HEK293T (cell line): ENCODE measurements around the gene CACUL1.
A peak's percentile ranks its signal among the peaks of the same experiment; 100 is the strongest.

Experiments used
- CTCF ChIA-PET: fragments of 350-600 bp; formaldehyde crosslinking; extraction: SDS; loops from one replicate; lab custom pipeline; 2021; ENCODE audit warnings: antibody characterized with exemption, inconsistent platforms; lab: Yijun Ruan, JAX
- POLR2A ChIA-PET: fragments of 350-600 bp; formaldehyde crosslinking; extraction: SDS; loops from one replicate; lab custom pipeline; 2020; ENCODE audit warnings: antibody characterized with exemption, inconsistent platforms; lab: Yijun Ruan, JAX
- DNase-seq: peaks from one replicate; pipeline ENCODE4 v3.0.0; 2012; ENCODE audit warnings: mixed read lengths; ENCODE audit errors: extremely low spot score
- ARNT ChIP-seq: fragments of 450-650 bp; IDR thresholded peaks from 2 replicates; pipeline ENCODE4 v1.6.1; 2017; ENCODE audit warnings: mild to moderate bottlenecking
- BHLHE40 ChIP-seq: fragments of 450-650 bp; IDR thresholded peaks from 2 replicates; pipeline ENCODE4 v1.6.1; 2016; ENCODE audit warnings: mild to moderate bottlenecking, moderate library complexity, borderline replicate concordance
- CTBP1 ChIP-seq: fragments of 450-650 bp; IDR thresholded peaks from 2 replicates; pipeline ENCODE4 v1.6.1; 2016; ENCODE audit warnings: borderline replicate concordance
- ELF4 ChIP-seq: fragments of 450-650 bp; IDR thresholded peaks from 2 replicates; pipeline ENCODE4 v1.6.1; 2017; ENCODE audit warnings: antibody characterized with exemption
- FOXA1 ChIP-seq: fragments of 450-650 bp; IDR thresholded peaks from 2 replicates; pipeline ENCODE4 v1.6.1; 2016; ENCODE audit warnings: mild to moderate bottlenecking
- FOXK2 ChIP-seq: fragments of 450-650 bp; IDR thresholded peaks from 2 replicates; pipeline ENCODE4 v1.6.1; 2016; ENCODE audit warnings: mild to moderate bottlenecking
- FOXM1 ChIP-seq: fragments of 450-650 bp; IDR thresholded peaks from 2 replicates; pipeline ENCODE4 v1.6.1; 2017; ENCODE audit warnings: mild to moderate bottlenecking, borderline replicate concordance
- HDGF ChIP-seq: fragments of 450-650 bp; IDR thresholded peaks from 2 replicates; pipeline ENCODE4 v1.6.1; 2017; ENCODE audit warnings: antibody characterized with exemption, borderline replicate concordance
- L3MBTL2 ChIP-seq: fragments of 450-650 bp; conservative IDR thresholded peaks from 2 replicates; pipeline ENCODE4 v1.6.1; 2016; ENCODE audit warnings: mild to moderate bottlenecking
- LEF1 ChIP-seq: fragments of 450-650 bp; IDR thresholded peaks from 2 replicates; pipeline ENCODE4 v1.6.1; 2017; ENCODE audit warnings: mild to moderate bottlenecking, borderline replicate concordance
- NFRKB ChIP-seq: fragments of 450-650 bp; IDR thresholded peaks from 2 replicates; pipeline ENCODE4 v1.6.1; 2016; ENCODE audit warnings: mild to moderate bottlenecking, moderate library complexity
- SP1 ChIP-seq: fragments of 450-650 bp; IDR thresholded peaks from 2 replicates; pipeline ENCODE4 v1.6.1; 2017
- SUZ12 ChIP-seq: fragments of 450-650 bp; IDR thresholded peaks from 2 replicates; pipeline ENCODE4 v1.6.1; 2016; ENCODE audit warnings: mild to moderate bottlenecking
- TARDBP ChIP-seq: fragments of 450-650 bp; IDR thresholded peaks from 2 replicates; pipeline ENCODE4 v1.6.1; 2016
- ZNF384 ChIP-seq: fragments of 450-650 bp; IDR thresholded peaks from 2 replicates; pipeline ENCODE4 v1.6.1; 2016
- TF ChIP-seq, protein P1 (sequence below): fragments of 450-650 bp; IDR thresholded peaks from 2 replicates; pipeline ENCODE4 v1.6.1; 2016

CACUL1 gene

DNA sequence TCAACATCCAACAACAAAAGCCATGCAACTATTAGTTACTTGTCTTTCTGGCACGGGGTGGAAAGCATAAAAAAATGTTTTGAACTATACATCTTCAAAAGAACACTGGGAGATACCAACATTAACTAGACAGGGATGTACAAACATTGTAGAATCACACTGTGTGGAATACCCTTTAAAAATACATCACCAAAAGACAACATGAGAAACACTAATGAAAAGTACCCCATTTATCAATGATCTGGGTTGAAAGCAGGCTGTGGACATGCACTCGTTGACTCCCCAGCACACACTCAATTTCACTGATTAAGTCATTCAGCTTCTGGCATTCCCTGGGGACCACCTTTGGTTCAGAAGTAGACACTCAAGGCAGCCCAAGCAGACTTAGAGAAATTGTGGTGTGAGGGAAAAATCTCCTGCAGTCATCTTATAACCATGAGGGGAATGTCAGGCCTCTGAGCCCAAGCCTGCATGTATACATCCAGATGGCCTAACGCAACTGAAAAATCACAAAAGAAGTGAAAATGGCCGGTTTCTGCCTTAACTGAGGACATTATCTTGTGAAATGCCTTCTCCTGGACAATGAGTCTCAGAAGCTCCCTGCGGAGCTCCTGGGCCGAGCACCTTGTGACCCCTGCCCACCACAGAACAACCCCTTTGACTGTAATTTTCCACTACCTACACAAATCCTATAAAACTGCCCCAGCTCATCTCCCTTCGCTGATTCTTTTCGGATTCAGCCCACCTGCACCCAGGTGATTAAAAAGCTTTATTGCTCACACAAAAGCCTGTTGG is 53.0 kb downstream of the CACUL1 start:
- TF ChIP-seq ELF4: no peak
- TF ChIP-seq FOXA1: no peak
- TF ChIP-seq, protein P1, sequence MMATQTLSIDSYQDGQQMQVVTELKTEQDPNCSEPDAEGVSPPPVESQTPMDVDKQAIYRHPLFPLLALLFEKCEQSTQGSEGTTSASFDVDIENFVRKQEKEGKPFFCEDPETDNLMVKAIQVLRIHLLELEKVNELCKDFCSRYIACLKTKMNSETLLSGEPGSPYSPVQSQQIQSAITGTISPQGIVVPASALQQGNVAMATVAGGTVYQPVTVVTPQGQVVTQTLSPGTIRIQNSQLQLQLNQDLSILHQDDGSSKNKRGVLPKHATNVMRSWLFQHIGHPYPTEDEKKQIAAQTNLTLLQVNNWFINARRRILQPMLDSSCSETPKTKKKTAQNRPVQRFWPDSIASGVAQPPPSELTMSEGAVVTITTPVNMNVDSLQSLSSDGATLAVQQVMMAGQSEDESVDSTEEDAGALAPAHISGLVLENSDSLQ: no peak
- TF ChIP-seq FOXK2: no peak
- no peak for TF ChIP-seq HDGF
- no peak for TF ChIP-seq LEF1
- TF ChIP-seq FOXM1: no peak
- TF ChIP-seq SP1: no peak
- TF ChIP-seq BHLHE40: no peak
- ChIA-PET CTCF (interaction anchor here (0.9 to 1.4 kb wide), 2 partner anchors 11 to 18 kb away, joined by 3 to 4 read pairs; no protein-coding TSS in a partner anchor), POLR2A (no interaction called here)

DNA sequence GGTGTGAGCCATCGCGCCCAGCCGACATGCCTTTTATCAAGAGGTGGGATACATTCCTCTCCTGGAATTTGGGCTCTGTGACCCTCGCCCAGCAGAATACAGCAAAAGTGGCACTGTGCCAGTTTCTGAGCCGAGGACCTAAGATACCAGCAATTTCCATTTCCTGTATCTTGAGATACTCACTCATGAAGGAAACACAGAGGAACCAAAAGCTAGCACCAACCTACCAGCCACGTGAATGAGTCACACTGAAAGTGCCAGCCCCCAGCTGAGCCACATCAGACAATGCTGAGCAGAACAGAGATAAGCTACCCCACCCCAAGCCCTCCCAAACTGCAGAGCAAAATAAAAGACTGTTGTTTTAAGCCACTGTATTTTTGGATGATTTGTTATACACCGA is 56.3 kb downstream of the CACUL1 start:
- DNase-seq: peak; percentile 18
- ChIA-PET CTCF (no interaction called here), POLR2A (no interaction called here)
- no peak for TF ChIP-seq FOXM1
- TF ChIP-seq, protein P1: no peak
- no peak for TF ChIP-seq SP1
- no peak for TF ChIP-seq HDGF
- no peak for TF ChIP-seq SUZ12
- TF ChIP-seq NFRKB: no peak
- no peak for TF ChIP-seq ELF4
- no peak for TF ChIP-seq ARNT
- no peak for TF ChIP-seq ZNF384

More for the DNA sequence above, 53.0 kb downstream of the CACUL1 start:
- no peak for DNase-seq

DNA sequence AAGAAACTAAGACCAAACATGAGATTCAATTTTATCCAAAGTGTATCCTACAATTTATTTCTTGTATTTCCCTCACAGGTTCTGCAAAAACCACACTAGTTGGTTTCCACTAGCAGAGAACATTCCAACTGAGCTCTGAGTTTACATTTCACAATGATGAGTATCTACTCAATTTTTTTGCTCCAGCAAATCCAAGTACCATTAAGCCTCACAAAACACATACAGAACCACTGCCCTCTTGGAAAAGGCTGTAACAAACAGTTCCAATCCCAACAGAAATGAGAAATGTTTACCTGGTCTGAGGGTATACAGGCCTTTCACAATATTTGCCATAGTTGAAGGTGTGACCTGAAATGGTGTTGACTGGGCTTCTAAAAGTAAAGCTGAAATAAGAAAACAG is 59.9 kb downstream of the CACUL1 start:
- TF ChIP-seq ARNT: no peak
- TF ChIP-seq FOXA1: no peak
- TF ChIP-seq, protein P1: no peak
- no peak for TF ChIP-seq TARDBP
- no peak for TF ChIP-seq ZNF384
- TF ChIP-seq ELF4: no peak
- TF ChIP-seq SP1: no peak
- TF ChIP-seq FOXM1: no peak
- no peak for TF ChIP-seq HDGF
- TF ChIP-seq BHLHE40: no peak
- no peak for TF ChIP-seq L3MBTL2
- TF ChIP-seq FOXK2: no peak
- no peak for TF ChIP-seq LEF1
- TF ChIP-seq CTBP1: no peak
- TF ChIP-seq NFRKB: no peak
- no peak for TF ChIP-seq SUZ12
- ChIA-PET POLR2A (interaction anchor here (1.5 kb wide), 1 partner anchor 60 kb away, joined by 5 read pairs; the partner anchor contains the start of gene CACUL1), CTCF (no interaction called here)
- no peak for DNase-seq

DNA sequence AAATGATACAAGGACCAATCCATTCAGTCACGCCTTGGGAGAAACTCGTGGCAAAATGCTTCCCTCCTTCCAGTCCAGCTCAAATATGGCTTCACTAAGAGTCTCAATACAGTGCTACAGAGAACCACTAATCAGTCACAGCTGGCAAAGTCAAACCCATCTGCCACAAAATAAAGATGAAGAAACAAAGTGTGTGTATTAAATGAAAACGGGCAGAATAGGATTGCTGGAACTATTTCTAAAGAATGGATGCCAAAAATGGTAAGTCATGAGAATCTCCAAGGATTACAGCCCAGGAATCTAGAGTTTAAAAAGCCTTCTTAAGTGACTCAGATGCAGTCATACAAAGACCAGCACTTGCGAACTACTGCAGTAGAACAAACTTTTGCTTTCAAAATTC is 61.9 kb downstream of the CACUL1 start:
- no peak for DNase-seq
- ChIA-PET CTCF (no interaction called here), POLR2A (no interaction called here)
- TF ChIP-seq SUZ12: no peak
- TF ChIP-seq L3MBTL2: no peak
- TF ChIP-seq SP1: no peak
- TF ChIP-seq FOXA1: no peak
- no peak for TF ChIP-seq BHLHE40
- no peak for TF ChIP-seq HDGF
- no peak for TF ChIP-seq NFRKB

- no peak for DNase-seq
- ChIA-PET POLR2A (no interaction called here), CTCF (interaction anchor here (1.0 kb wide), 1 partner anchor 162 kb away, joined by 3 read pairs; no protein-coding TSS in a partner anchor)
- TF ChIP-seq, protein P1: no peak
- no peak for TF ChIP-seq SUZ12
- TF ChIP-seq LEF1: no peak
- TF ChIP-seq TARDBP: no peak
Observed at GRCh38 chr10:118689070-118689858, 65.5 kb downstream of the CACUL1 start.
